Breast epithelium (tissue), 3 donors: ENCODE data around the gene COA8.

ENCODE experiments used
- CTCF ChIP-seq, 3 donors: fragments of 450-650 bp; IDR thresholded peaks; one replicate each; pipeline ENCODE4 v1.5.1; 2016 to 2017; ENCODE audit warnings: antibody characterized with exemption in 3 of 3, mild to moderate bottlenecking in 3 of 3, moderate library complexity in 3 of 3
- POLR2A ChIP-seq: fragments of 450-650 bp; IDR thresholded peaks from one replicate; pipeline ENCODE4 v1.6.1; 2016; ENCODE audit warnings: antibody characterized with exemption, mild to moderate bottlenecking, moderate library complexity
- POLR2AphosphoS5 ChIP-seq, 3 donors: sonication (generic); formaldehyde crosslinking; IDR thresholded peaks; one replicate each; pipeline ENCODE4 v1.6.1; 2017; ENCODE audit warnings: antibody characterized with exemption in 3 of 3

GRCh38 chr14:103523575-103523954, 39.2 kb upstream of the COA8 start:
- no peak for TF ChIP-seq POLR2A
- TF ChIP-seq CTCF (IDR thresholded peaks at IDR 0.05) = no peak
- no peak for TF ChIP-seq POLR2AphosphoS5 (IDR thresholded peaks at IDR 0.05)
